LNCaP clone FGC (cell line): ENCODE results near the gene ICAM2.

Source experiments
- DNase-seq: peaks from one replicate; pipeline ENCODE4 v3.0.0-alpha.2; 2011; ENCODE audit warnings: low read depth
- H3K4me3 ChIP-seq: 2 replicates; pipeline ENCODE4 v1.5.1; 2011; ENCODE audit warnings: mild to moderate bottlenecking, low read depth, low read length, control low read depth
- TF ChIP-seq, protein P1 (sequence below): IDR thresholded peaks from 2 replicates; pipeline ENCODE4 v1.5.1; 2012; ENCODE audit warnings: mild to moderate bottlenecking; ENCODE audit not compliant: control insufficient read depth, insufficient read depth; ENCODE audit errors: extremely low read depth

The ICAM2 gene

DNA sequence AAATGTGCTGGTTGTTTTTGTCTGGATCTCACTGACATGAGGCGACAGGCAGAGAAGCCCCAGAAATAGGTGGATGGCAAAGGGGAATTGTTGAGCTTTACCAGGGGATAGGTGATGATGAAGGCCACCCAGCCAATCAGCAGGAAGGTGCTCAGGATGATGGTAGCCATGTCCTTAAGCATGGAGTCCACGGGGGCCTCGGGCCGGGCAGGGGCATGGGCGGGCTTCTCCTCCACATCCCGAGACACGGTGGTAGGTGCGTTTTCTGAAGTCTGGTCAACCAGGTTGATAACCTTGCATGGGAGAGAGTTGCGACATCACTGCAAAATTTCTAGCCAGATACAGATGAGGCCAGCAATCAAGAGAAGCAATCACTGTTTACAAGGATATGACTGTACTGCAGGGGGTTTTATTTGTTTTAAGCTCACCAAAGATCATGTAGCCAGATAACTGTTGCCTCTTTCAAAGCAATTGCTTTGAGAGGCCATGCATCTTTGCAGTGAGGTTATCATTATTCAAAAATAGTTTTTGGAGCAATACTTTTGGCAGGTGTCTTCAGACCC is 37.3 kb upstream of the ICAM2 start:
- H3K4me3 ChIP-seq, result no peak overlapping the region
- TF ChIP-seq, protein P1, sequence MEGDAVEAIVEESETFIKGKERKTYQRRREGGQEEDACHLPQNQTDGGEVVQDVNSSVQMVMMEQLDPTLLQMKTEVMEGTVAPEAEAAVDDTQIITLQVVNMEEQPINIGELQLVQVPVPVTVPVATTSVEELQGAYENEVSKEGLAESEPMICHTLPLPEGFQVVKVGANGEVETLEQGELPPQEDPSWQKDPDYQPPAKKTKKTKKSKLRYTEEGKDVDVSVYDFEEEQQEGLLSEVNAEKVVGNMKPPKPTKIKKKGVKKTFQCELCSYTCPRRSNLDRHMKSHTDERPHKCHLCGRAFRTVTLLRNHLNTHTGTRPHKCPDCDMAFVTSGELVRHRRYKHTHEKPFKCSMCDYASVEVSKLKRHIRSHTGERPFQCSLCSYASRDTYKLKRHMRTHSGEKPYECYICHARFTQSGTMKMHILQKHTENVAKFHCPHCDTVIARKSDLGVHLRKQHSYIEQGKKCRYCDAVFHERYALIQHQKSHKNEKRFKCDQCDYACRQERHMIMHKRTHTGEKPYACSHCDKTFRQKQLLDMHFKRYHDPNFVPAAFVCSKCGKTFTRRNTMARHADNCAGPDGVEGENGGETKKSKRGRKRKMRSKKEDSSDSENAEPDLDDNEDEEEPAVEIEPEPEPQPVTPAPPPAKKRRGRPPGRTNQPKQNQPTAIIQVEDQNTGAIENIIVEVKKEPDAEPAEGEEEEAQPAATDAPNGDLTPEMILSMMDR, result no peak
- no peak for DNase-seq

DNA sequence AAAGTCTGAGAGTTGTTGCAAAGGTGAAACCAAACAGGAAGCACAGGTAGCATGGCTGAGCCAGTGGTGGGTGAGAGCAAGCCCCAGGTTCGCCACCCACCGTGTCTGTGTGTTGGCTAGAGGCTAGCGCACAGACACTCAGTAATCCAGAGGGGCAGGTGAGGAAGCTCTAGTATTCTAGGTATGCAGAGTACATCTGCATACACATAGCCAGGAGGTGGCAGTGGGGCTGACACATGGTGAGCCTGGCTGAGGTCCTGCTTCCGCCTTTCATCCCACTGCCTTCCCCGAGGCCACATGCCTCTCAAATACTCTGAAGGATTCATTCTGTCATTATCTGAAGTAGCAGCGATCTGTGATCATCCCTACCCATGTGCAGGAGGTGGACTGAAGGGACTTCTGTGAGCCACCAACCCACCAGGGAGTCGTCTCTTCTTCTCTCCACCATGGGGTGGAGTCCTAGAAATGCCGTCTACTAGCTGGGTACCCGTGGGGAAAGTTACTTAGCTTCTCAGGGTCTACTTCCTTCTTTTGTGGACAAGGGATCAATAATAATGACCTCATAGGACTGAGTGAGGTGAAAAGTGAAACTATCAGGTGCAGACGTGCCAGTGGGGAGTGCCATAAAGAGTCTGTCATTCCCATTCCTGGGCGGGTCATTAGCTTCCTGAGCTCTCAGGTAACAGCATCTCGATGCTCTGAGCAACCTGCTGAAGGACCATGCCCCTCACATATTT is 36.0 kb upstream of the ICAM2 start:
- TF ChIP-seq, protein P1, result no peak
- DNase-seq, result no peak
- no peak overlapping the region for H3K4me3 ChIP-seq

DNA sequence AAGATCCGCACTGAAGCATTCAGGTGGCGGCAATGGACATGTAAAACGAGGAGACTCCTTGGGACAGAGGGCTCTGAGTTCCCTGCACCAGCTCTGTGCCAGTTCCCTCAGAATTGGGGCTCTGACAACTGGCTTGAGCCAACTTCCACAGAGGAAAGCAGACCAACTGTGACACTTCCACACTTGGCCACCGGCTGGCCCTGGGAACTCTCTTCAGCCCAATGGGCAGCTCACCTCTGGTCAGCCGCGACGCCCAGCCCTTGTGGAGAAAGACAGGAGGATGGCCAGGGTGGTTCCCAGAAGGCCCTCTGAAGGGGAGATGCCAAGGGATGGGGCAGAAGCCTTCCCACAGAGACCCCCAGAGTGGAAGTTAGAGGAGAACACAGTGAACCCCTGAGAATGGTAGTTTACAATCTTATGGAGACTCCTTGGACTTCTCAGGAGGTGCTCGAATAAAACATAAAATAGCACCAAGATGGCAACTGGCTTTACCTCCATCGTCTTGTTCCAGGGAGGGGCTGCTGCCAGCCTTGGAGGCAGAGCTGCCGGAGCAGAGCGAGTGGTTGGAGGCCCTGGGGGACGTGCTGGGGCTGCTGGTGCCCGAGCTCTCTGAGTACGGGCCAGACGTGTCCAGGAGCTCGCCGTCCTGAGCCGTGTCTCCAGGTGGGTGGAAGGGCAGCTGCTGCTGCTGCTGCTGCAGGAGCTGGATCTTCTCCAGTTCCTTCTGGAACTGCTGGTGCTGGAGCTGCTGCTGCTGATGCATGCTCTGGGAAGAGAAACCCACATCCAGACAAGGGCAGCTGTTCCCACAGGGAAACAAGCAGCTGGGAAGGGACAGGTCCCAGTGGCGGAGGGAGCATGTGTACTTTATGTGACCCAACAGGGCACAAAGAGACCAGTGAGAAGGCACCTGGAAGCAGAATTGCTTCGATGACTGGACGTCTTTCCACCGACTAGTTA is 35.0 kb upstream of the ICAM2 start:
- TF ChIP-seq, protein P1, result no peak
- no peak for DNase-seq
- H3K4me3 ChIP-seq, result no peak overlapping the region

DNA sequence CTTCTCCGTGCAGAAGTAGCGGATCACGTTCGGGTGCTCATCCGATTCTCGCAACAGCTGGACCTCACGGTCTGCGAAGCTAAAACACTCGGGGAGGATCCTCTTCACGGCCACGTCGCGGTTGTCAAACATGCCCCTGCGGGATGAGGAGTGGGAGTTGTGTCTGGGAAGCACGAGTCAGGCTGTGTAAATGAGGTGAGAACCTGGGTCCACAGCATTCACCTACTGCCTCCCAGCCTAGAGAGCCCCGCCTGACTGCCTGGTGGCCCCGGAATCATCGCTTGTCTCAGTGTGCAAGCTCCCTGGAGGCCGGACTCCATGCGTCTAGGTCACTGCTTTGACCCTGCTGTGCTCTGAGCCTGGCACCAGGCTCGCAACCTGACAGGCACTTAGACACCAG is 33.9 kb upstream of the ICAM2 start:
- H3K4me3 ChIP-seq, result no peak overlapping the region
- no peak for DNase-seq
- TF ChIP-seq, protein P1, result no peak

GRCh38 chr17:64053101-64053500 is 32.7 kb upstream of the ICAM2 start:
- DNase-seq, result no peak
- TF ChIP-seq, protein P1, result no peak
- H3K4me3 ChIP-seq, result no peak overlapping the region

DNA sequence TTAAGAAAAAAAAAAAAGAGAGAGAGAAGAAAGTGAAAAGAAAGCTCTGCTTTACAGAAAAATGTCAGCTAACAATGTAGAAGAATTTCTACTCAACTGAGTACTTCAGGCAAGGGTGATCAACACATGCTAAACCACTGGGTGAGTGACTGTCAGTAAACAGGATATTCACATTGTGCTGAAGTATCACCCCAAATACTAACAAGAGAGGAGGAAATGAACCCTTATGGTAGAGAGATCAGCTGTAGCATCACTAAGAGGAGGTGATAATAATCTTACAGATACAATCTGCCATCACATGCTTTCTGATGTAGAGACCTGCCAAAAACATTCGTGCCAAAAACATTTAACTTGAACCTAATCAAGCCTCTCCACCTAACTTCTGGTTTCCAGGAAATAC is 30.7 kb upstream of the ICAM2 start:
- H3K4me3 ChIP-seq, result no peak overlapping the region
- TF ChIP-seq, protein P1, result no peak
- DNase-seq, result no peak
